Measurements from ENCODE around the gene KCNA2. TPM values are rescaled to one million over a fixed set of nuclear protein-coding genes. Genes with fewer than 3 reads are reported as not detected.

Gene KCNA2
- total RNA-seq, 1 experiment from 2014 or later: not detected

DNA sequence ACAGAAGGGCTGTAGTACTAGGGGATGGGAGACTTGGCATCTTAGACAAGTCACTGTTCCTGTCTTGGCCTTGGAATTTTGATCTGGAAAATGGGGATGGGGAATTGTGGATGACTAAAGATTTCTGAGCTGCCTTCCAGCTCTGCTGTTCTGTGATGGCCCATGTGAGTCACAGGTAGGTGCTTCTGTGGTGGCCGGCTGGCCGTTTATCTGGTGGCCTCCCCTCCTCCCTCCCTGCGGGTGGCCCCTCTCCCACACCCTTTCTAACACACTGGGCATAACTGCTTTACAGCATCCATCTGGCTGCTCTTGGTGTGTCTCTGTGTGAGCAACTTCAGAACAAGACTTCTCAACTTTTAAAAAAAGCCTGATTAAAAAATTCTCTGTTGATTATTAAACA lies 35.9 kb downstream of the KCNA2 start:
- no peak for DNase-seq (ENCODE audit: low spot score)

DNA sequence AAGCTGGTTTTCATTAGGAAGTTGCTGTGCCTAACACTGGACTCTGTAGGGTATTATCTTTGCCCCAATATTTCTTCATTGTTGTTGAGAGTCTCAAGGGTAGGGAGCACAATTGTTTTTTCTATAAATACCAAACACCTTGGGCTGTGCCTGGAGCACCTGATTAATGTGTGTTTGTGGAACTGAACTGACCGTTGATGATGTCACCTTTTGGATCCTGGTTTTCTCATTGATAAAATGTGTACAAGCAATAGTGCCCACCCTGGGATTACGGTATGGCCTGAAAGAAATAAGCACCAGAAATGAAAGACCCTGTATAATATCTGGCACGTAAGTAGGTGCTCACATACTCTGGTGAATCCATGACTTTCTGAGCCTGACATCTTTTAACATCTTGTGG lies 39.3 kb downstream of the KCNA2 start:
- no peak for DNase-seq (ENCODE audit: low spot score)

DNA sequence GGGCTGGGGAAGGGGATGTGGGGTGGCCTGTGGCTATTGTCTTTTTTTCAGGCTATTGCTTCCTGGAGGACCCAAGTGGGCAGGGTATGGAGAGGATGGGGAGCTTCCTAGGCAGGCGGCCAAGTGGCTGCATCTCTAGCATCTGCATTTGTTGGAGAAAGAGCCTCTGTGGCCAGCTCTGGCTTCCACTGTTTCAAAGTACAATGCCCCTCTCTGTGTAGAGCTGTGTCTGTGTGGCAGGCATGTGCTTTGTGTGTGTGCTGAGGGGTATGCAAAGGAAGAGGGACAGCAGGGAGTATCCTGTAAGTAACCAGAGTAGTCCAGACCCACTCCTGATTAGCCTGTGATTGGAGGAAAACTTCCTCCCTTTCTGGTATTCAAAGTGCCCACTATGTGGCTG lies 40.6 kb downstream of the KCNA2 start:
- DNase-seq (ENCODE audit: low spot score): no peak

DNA sequence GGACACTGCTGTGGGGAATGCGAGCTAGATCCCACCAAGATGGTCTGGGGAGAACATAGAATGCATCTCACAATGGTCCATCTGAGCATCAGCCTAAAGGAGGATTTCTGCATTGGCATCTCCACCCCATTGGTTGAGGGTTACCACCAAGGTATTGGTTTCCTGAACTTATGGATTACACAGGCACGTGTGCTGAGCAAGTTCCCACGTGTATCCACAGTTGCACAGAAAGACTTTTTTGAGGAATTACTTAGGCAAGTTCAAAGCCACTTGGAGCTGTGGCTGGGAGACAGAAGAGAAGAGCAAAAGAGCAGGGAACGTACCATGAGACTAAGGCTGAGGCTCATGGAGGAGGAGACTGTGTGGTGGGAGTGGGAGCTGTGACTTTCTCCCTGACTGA lies 43.1 kb downstream of the KCNA2 start:
- no peak for DNase-seq (ENCODE audit: low spot score)

DNA sequence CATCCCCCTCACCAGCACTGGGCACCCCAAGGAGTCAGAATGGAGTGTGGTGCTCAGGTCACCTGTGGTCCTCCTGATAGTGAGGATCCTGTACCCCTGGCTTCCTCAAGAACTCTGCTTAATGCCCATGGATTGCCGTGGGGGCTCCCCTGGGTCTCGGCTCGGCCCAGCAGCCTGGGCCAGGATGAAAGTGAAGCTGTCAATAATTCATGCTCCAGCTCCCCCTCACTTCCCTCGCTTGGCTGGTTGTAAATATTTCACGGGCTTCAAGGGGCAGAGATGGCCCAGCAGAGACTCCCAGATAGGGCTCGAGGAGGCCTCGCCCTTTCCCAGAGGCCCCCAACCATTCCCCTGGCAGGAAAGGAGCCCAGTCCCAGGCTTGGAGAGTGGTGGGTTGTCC lies 44.6 kb downstream of the KCNA2 start:
- DNase-seq (ENCODE audit: low spot score): no peak

DNA sequence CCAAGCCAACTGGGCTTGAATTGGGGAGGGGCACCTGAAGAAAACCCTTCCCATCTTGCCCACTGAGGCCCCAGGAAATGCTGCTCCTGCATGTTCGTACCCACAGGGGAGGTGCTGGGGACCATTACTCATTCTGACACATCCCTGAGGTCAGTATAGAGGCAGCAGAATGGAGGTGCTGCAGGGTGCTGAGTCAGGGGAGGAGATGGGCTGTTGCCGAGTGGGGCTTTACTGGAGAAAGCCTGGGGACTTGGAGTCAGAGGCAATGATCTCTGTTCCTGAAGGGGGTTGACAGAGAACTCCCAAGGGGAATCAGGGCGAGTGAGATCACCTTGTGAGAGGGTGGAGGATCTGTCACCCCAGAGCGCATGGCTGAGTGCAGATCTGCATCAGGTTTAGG lies 47.0 kb downstream of the KCNA2 start:
- no peak for DNase-seq (ENCODE audit: low spot score)

DNA sequence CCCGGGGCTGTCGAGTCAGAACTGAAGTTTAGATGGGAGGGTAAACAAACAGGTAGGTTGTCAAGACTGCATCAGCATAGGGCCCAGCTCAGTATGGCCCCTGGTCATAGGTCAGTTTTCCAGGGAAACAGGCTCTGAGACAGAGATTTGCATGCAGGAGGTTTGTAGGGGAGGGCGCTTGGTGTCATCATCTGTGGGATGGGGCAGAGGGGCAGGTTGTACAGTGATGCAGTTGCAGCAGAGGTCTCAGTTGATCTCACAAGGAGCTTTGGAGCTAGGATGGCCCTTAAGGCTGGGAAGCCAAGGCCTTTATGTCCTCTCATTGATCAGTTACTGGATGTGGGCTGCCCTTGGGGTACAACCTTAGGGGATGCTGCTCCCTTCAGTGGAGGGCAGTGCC lies 48.7 kb downstream of the KCNA2 start:
- DNase-seq (ENCODE audit: low spot score): no peak

DNA sequence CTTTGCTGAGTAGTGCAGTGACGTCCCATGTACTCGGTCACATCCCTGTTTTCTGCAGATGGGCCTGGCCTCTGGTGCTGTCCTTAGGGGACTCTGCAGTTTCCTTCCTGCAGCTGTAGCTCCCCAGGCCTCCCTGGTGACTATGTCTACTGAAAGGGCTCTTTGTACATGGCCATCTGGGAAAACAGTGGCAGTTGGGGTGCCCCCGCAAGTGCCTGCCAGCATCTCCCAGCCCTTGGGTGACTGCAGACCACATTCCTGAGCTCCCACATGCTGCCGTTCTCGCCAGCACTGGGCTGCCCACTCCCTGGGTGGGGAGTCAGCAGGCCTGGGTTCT lies 49.7 kb downstream of the KCNA2 start:
- DNase-seq (ENCODE audit: low spot score): no peak

DNA sequence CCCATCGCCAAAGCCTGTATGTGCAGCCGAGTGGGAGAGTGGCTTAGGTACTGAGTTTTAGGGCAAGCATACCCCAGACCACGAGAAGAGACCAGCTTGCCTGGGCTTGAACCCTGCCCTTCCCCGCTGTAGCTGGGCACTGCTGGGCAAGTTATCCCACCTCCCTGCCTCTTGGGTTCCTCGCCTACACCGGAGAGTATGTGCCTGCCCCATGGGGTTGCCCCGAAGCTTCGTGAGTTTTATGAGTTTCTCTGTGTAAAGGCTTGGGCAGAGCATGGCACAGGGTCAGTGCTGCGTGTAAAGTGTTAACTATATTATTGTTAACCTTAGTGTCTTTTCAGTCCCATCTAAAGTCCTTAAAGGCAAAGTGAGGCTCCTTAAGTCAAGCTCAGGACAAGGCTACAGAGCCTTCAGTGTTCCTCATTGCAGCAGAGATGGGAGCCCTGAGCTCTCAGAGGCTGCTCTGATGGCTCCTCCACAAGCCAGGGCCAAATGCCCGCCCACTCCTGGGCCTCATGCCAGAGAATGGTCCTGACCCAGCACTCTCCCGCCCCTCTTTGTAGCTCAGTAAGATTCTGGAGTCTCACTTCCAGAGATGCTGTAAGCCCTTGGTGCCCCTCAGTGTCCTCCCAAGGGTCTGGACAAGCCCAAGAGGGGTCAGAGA lies 50.2 kb downstream of the KCNA2 start:
- DNase-seq (ENCODE audit: low spot score): peak; percentile 8

DNA sequence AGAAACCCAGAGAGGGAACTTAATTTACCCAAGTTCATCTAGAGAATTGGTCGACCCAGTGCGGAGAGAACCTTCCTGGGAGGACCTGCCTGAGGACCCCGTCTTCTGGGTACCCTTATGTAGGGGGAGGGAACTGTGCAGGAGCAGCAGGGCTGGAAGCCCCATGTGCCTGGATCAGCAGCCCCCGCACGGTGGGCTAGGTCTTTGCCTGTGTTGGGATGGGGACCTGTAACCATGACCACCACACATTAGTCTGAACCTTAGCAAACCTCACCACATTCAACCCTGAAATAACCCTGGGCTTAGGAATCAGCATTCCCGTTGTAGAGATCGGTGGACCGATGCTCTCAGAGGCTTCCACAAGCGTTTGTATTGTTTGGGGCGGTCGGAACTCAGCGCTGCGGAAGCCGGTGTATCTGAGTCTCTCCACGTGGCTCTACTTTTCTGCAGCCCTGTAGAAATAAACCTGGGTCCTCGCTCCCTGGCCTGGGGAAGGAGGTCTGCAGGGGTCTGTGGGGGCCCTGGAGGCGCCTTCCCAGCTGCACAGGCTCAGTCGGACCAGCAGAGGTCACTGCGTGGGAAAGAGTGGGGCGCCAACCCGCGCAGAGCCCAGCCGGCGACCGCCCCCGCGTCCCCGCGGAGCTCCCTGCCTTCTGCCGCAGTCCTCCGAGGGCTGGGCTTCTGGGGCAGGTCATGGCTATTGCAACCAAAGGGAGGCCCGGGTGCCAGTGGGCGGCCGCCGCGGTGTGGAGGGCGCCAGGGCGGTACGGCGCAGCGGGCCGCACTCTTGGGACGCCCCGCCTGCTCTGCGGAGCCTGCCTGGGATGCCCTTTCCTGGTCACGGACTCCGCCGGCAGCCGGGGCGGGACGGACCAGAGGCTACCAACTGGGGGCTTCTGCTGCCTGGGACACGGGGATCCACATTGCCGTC lies 51.0 kb downstream of the KCNA2 start:
- no peak for DNase-seq (ENCODE audit: low spot score)

DNA sequence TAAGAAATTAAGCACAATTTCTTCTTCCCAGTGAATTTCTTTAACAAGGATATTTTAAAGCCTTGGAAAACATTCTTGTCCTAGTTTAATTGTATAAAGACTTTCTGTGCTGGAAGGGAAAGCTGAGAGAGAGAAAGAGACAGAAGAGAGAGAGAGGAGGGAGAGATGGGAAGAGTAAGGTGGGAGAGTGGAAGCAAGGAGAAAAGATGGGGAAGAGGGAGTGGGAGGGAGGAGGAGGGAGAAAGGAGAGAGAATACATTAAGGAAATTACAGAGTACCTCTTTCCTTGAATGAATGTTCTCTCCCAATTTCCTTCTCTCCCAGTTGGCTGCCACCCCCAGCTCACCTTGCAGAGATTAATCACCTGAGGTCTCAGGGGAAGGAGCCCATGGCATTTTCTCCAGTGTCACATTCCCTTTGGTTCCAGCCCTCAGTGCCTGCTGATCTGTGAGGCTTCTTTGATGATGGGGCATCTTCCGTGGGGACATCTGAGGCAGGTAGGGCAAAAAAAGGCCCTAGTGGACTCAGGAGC lies 54.8 kb downstream of the KCNA2 start:
- no peak for DNase-seq (ENCODE audit: low spot score)

DNA sequence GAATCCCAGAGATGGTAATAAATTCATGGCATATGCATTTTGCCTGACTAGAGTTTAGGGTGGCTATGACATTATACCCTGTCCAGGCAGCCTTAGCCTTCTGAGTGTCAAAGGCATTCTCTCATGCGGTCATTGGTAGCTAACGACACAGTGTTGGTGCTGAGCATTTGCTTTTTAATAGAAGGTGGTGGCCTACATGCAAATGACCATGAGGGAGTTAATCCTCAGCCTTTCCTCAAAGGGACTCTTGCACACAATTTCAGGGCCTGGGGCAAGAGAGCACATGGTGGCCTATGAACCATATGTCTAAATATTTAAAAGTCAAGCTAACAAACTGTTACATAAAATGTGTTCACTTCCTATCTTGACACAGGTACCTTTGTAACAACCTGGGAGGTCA lies 56.3 kb downstream of the KCNA2 start:
- DNase-seq (ENCODE audit: low spot score): no peak

DNA sequence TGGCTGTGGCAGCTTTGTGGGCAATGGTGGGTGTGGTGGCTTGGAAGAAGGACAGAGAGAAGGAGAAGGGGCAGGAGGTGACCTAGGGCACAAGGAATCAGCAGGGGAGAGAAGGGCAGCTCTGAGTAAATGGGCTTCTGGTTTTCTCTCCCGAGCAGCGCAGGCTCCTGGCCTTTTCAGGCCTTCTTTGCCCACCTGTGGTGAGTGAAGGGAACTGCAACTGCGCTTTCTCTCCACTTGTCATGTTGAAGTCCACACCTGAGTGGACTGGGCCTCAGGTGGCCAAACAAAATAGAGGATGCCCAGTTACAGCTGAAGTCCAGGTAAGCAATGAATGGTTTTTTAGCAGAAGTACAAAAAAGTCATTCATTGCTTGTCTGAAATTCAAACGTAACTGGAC lies 57.8 kb downstream of the KCNA2 start:
- peak; percentile 30 for DNase-seq (ENCODE audit: low spot score)

DNA sequence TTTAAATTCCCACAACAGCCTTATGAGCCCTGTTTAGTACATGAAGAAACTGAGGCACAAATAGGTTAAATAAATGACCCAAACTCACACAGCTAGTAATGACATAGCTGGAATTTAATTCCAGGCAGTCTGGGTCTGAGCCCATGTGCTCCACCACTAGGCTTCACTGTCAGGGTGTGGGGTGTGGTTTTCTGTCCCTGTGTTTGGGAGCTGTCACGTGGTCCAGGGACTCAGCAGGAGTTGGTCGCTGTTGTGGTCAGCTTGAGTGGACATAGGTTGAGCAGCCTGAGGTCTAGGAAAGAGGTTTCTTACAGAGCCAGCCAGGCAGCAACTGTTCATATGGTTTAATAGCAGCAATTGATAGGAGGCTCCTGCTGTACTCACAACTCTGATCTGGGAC lies 59.1 kb downstream of the KCNA2 start:
- no peak for DNase-seq (ENCODE audit: low spot score)

DNA sequence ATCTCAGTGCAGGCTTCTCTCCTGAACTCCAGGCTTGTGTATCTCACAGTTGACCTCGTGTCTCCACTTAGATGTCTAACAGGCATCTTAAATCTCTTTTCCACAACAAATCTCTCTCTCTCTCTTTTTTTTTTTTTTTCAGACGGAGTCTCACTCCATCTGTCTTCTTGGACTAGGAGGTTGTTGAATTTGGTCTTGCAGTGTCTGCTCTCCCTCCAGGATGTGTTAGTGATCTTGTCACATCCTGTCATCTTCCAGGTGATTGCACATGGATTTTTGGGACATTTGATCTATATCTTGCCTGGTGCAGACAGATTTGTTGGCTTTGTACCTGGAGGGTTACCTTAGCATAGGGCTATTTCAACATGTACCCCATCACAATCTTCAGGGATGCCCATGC lies 60.7 kb downstream of the KCNA2 start:
- DNase-seq (ENCODE audit: low spot score): no peak

DNA sequence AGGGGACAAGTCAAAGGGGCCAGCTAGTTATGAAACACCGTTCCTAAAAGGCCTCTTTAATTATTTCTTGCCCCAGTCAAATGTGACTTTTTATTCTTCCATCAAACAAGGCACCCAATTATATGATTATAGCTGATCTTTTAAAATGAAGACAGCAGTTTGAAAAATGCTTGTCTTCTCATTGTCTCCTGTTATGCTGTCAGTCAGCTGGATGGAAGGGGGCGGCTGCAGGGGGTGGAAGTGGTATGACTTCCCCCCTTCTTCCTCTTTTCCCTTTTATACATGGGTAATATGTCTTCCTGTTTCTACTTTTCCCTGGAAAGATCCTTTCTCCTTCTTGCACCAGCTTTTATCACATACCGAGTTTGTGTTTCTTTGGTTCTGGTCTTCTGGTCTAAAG lies 61.4 kb downstream of the KCNA2 start:
- no peak for DNase-seq (ENCODE audit: low spot score)

Other genes with a start within 250 kb of the KCNA2 start
- gene SLC16A4, start 215.3 kb downstream of the KCNA2 start, total RNA-seq (2014; rRNA removed; shearing (Covaris generic)): 4.8 and 5.6 TPM in 2 replicates
- 106 and 140 TPM in 2 replicates for gene LAMTOR5, start 198.7 kb downstream of the KCNA2 start, total RNA-seq (2014; rRNA removed; shearing (Covaris generic))
- gene PROK1, start 155.2 kb downstream of the KCNA2 start, total RNA-seq (2014; rRNA removed; shearing (Covaris generic)): not detected in 2 replicates
- gene KCNA10, start 87.2 kb downstream of the KCNA2 start, total RNA-seq (2014; rRNA removed; shearing (Covaris generic)): not detected in 2 replicates
- not detected in 2 replicates for gene KCNA3, start 68.6 kb upstream of the KCNA2 start, total RNA-seq (2014; rRNA removed; shearing (Covaris generic))

Measured in HT-29 (cell line).